GM10847 (cell line): ENCODE results near the gene OR13C5.

Source experiments
- POLR2A ChIP-seq: IDR thresholded peaks from 2 replicates; pipeline ENCODE4 v1.6.1; 2011; ENCODE audit not compliant: insufficient read length; ENCODE audit errors: extremely low read depth

Gene OR13C5

DNA sequence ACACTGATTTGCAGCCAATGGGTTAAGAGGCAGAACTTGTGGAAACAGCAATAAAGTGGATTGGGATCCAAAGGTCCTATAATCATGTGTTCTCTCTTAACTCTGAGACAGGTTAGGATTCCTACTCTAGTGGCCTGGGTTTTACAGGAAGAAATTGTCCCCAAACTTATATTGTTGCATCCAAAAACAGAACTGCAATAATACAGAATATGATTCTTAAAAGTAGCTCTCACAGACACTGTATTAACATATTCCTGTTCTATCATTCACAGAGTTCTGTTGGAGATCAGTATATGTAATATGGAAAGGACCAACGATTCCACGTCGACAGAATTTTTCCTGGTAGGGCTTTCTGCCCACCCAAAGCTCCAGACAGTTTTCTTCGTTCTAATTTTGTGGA, 30.3 kb downstream of the OR13C5 start, which contains the start of gene OR13C8:
TSS of gene OR13C8 (plus strand) at position 301 of the 400 bp plus-strand sequence. CDS start at position 301, 0 bp downstream.
- TF ChIP-seq POLR2A = no peak

DNA sequence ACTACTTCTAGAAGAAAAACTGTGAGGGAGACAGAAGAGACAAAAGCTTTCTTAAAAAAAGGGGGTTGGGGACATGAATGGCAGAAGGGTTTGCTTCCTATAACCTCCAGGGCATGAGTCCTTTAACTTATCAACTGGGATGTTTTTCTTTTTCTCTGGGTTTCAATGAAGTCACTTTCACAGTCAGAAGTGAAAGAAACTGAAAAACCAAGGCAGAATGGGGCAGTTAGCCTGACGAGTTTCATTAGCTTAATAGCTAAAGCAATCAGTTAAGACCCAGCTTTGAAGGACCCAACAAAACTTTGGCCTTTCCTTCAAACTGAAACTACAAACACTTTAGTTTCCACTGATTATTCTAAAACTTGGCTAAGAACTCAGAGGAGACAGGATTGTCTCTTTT, 34.9 kb downstream of the OR13C5 start:
- no peak for TF ChIP-seq POLR2A

DNA sequence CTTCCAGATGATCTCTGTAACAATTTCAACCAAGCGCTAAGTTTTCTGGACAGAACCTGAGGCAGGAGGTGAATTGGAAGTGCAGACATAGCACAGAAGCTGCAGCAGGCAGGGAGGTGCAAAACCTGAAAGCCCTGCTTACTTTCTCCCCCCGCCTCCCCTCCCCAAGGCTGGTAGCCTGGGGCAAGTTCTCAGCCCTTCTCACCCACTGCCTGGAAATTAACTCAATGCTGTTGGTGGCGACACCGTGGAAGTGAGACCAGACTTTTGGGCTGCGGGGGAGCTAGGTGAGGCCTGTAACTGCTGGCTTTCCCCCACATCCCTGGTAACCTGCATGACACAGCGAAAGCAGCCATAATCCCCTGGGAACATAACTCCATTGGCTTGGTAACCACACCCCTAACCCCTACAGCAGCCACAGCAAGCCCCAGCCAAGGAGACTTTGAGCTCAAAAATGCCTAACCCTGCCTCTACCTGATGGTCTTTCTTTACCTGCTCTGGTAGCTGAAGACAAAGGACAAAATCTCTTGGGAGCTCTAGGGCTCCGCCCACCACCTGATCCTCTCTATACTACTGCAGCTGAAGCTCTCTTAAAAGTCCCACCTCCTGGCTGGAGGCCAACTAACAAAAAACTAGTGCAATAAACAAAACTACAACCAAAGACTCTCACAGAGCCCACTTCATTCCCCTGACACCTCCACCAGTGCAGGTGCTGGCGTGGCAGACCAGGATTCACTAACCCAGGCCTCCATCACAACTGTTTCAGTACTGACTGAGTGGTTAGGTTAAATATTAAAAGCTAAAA, 42.2 kb downstream of the OR13C5 start:
- TF ChIP-seq POLR2A = no peak

DNA sequence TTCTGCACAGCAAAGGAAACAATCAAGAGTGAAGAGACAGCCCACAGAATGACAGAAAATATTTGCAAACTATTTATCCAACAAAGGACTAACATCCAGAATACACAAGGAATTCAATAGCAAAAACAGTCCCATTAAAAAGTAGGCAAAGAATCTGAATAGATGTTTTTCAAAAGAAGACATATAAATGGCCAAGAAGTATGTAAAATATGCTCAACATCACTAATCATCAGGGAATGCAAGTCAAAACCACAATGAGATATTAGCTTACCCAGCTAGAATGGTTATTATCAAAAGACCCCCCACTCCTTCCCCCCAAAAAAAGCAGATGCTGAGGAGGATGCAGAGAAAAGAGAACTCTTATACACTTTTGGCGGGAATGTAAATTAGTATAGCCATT, 43.7 kb downstream of the OR13C5 start:
- no peak for TF ChIP-seq POLR2A

DNA sequence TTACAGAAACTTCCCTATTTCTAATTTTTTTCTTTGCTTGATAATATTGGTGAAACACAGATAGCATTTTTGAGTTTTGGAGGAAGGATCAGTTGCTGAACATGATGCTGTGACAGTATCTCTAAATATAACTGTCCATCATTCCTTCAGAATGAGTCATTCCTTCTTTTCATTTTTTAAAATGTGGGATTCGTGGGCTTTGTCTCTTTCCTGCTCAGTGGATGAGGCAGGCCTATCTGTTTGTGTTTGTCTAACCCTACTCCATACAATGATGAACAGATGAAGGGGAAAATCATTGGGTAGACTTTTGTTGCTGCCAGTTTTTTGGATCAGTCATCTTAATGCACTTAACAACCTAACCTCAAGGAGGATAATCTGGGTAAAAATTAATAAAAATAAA, 46.0 kb downstream of the OR13C5 start:
- no peak for TF ChIP-seq POLR2A
